ENCODE data around the gene DENND1A.
"Not testable (repeated sequence)": the region's sequence is repeated elsewhere in the genome, so short reads cannot be mapped to it uniquely, and the experiment has no call there.

The DENND1A gene

GRCh38 chr9:123344192-123344949 is 585.6 kb downstream of the DENND1A start:
- DNase-seq: no peak

GRCh38 chr9:123343443-123344191 is 586.3 kb downstream of the DENND1A start:
- no peak for DNase-seq

GRCh38 chr9:123342247-123342646 is 587.7 kb downstream of the DENND1A start:
- DNase-seq: no peak

GRCh38 chr9:123341816-123342215 is 588.1 kb downstream of the DENND1A start:
- no peak for DNase-seq

- DNase-seq: no peak
These were observed 590.0 kb downstream of the DENND1A start for GRCh38 chr9:123339666-123340510.

GRCh38 chr9:123338710-123339665 is 590.9 kb downstream of the DENND1A start:
- no peak for DNase-seq

- no peak for DNase-seq
These were observed 592.0 kb downstream of the DENND1A start for GRCh38 chr9:123337971-123338370.

- DNase-seq: no peak
These were observed 593.0 kb downstream of the DENND1A start for GRCh38 chr9:123336959-123337358.

- no peak for DNase-seq
These were observed 593.5 kb downstream of the DENND1A start for GRCh38 chr9:123336449-123336848.

GRCh38 chr9:123335986-123336329 is 594.0 kb downstream of the DENND1A start:
- no peak for DNase-seq

GRCh38 chr9:123335193-123335985 is 594.5 kb downstream of the DENND1A start:
- DNase-seq: no peak

GRCh38 chr9:123334639-123335038 is 595.3 kb downstream of the DENND1A start:
- no peak for DNase-seq

GRCh38 chr9:123333058-123333669 is 596.8 kb downstream of the DENND1A start:
- DNase-seq: not testable (repeated sequence)

GRCh38 chr9:123331346-123332060 is 598.4 kb downstream of the DENND1A start:
- DNase-seq: no peak
